Raji (cell line): ENCODE data around the gene TTLL10.

Source experiments
- POLR2A ChIP-seq: IDR thresholded peaks from 2 replicates; pipeline ENCODE4 v1.6.1; 2011; ENCODE audit warnings: low read depth, low read length, control low read depth; ENCODE audit not compliant: insufficient read depth

The TTLL10 gene

GRCh38 chr1:1173793-1174415, at the start of gene TTLL10:
TSS of gene TTLL10 (plus strand) at chr1:1173880. CDS start at chr1:1179216, 5,336 bp downstream.
- no peak for TF ChIP-seq POLR2A

DNA sequence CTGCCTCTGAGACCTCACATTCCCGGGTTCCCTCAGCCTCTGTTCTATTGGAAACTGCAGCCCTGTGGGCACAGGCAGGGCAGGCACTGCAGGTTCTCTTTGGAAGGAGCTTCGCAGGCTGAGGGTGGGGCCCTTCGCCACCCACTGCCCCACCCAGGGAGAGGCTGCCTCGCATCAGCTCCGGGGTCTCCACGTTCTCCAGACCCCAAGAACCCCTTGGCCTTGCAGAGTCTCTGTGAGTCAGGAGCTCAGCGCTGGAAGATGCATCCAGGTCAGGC, 49.2 kb upstream of the TTLL10 start:
- TF ChIP-seq POLR2A, result no peak

DNA sequence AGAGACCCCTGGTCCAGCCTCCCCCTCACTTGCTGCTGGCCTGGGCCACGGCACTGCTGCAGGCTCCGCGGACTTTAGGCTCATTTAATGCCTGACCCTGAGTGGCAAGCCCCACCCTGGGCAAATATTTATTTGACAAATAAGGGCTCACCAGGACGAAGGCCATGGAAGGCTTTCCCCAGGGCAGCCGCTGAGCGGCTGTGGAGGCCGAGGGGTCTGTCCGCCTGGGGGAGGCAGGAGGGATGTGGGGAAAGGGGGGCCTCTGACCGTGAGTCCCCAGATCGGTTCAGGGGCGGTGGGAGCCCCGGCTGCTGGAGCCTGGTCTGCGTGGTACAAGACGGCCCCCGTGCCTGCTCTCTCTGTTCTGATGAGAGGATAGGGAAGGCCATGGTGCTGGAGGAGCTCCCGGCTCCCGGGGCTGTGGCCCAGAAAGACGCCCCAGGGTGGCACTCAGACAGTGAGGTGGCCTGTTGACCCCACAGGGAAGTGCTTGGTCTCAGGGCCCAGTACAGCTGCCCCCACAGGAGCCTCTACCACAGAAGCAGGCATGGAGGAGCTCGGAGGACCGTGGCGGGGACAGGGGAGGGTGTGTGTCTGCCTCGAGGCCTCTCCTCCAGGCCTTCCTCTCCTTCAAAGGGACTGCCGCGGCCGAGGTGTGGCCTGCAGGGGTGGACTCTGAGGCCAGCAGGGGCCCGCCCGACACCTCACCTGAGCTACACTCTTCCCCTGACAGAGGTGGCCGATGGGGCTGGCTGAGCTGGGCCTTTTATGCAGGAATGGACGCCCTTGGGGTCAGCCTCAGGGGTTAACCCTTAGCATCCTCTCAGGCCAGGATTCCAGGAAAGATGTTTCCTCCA, 48.7 kb upstream of the TTLL10 start:
- TF ChIP-seq POLR2A, result no peak

DNA sequence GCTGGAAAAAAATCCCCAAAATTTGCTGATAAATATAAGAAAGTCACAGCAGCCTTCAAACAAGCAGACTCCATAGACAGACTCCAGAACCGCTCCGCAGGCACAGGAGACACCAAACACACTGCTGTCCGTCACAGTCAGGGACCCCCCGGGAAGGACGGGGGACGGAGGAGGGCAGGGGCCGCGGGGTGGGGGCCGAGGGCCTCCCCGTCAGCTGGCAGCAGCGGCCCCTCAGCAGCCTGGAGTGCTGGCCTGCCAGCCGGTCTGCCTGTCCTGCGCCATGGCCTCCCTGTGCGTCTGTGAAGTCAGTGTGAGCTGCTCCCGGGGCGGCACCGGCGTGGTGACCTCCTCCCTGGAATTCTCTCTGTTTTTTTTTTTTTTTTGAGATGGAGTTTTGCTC, 47.7 kb upstream of the TTLL10 start:
- no peak for TF ChIP-seq POLR2A

- no peak for TF ChIP-seq POLR2A
Measured at GRCh38 chr1:1127551-1128451, 45.9 kb upstream of the TTLL10 start.

- no peak for TF ChIP-seq POLR2A
Measured at GRCh38 chr1:1128454-1129139, 45.1 kb upstream of the TTLL10 start.

DNA sequence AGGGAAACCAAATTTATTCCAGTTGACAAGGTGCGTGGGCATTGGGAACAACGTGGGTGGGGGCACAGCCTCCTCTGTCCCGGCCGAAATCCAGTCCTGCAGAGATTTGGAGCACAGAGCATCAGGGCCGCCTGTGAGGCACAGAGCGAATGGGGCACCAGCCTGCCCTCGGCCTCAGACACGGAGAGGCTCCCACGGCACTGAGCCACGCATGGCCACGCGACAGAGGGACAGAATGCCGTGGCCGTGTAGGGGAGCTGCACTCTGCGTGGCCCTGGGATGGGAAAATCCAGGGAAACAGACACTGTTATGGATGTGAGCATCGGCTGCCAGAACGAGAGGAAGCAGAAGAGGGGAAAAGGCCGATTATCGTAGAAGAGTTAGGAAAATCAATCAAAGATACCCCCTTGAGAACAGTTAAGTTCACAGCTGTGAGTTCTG, 44.3 kb upstream of the TTLL10 start:
- no peak for TF ChIP-seq POLR2A

DNA sequence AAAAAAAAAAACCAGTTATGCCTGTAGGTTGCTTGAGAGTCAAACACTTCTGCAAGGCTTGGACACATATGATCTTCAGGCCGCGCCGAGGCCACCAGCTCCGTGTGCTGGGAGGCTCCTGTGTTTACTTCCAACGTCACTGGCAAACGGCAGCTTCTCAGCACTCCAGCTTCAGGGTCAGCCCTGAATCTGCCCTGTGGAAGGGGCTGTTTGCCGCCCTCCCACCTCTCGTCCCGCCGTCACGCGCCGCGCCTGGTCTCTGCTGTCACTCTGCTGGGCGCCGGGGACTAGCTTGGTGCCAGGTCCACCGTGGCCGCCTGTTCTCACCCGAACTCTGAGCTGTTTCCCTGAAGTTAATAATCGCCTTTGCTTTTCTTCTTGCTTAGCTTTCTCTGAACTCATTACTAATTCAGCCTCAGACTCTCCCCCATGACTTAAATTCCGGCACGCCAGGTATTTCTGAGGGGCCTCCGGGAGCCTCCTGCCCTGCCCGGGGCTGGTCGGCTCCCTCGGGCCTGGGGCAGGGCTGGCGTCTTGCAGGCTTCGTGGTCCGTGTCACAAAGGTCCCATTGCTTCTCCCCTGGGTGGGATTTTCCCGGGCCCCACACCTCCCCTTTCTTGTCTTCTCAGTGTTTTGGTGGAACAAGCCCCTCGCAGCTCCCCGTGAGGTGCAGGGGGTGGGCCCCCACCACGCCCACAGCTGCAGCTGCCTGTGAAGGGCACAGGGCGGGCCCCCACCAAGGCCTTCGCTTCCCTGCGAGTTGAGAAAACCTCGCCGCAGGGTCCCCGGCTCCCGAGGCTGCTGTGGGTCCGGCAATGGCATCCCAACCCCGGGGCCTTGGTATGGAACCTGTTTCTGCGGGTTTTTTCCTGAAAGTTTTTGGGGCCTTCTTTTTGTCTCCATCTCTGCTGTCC, 43.2 kb upstream of the TTLL10 start:
- no peak for TF ChIP-seq POLR2A

DNA sequence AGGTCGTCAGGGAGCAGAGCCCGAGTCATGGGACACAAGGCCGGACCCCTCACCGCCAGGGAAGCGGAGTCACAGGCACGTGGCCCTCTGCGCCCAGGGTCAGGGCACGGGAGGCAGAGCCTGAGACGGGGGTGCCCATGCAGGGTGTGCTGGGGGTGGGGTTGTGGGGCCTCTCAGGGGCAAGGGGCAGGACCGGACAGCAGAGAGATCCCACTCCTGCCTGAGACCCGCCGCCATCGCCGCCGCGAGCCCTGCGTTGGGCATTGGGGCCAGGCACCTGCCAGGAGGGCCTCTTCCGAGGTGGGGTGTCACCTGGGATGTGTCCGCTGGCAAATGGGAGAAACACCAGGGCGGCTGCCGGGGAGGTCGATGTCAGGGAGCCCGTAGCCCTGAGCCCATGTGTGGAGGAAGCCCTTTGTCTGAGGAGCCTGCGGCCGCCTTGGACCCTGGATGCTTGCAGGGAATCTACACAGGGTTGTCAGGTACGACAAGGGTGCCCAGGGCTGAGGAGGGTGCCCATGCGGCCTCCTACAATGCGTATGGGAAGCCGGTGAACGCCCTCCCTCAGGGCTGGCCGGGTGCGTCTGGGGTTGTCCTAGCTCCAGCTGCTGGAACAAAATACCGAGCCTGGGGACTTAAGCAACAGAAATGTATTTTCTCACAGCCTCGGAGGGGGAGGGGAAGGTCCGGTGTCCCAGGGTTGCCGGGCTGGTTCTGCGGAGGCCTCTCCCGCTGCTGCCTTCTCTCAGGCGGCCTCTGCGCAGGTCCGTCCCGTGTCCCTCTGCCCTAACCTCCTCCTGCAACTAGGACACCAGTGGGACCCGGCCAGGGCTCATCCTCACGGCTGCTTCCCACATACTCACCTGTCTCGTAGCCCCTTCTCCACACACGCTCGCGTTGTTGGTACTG, 41.4 kb upstream of the TTLL10 start:
- TF ChIP-seq POLR2A, result no peak

GRCh38 chr1:1132956-1133750, 40.5 kb upstream of the TTLL10 start:
- no peak for TF ChIP-seq POLR2A

DNA sequence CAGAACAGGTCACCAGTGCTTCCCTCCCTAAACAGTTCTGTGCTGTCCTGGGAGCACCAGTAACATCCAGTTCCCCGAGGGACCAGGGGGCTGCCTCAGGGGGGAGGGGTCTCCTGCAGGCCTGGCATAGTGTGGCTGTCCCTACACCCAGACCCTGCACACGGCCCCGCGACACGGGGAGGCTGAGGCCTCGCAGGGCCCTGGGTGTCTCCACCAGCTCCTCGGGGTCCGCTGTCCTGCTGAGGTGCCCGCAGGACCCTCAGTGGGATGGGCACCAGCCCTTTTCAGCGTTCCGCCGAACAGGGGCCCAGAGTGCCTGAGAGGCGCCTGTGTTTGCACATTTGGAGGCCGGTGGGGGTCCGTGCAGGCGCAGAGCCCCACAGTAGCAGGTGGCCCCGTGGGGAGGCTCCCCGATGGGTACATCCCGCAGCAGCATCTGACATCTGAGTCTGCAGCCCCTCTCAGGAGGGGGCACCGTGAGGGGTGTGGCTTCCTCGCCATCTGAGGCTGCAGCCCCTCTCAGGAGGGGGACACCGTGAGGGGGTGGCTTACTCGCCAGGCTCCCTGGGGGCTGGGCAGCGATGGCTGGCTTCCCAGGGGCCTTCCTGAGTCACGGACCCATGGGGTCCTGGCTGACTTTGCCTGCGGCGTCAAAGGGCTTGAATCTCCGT, 39.2 kb upstream of the TTLL10 start:
- TF ChIP-seq POLR2A, result no peak
